Activated CD8-positive, alpha-beta memory T cell treated with anti-CD3 and anti-CD28 coated beads, Interleukin-2, amount 50 U/mL, for 24 hours (primary cell): ENCODE data around the gene PIK3C3.

ENCODE experiments used
- DNase-seq: peaks from one replicate; pipeline ENCODE4 v3.0.0-alpha.2; 2020; ENCODE audit errors: extremely low read depth

PIK3C3 gene

GRCh38 chr18:41954827-41955613 is at the start of gene PIK3C3:
PIK3C3 (plus strand) TSS chr18:41955234; CDS start chr18:41955292, 58 bp downstream.
- DNase-seq, result peak; percentile 95

- DNase-seq, result no peak
Observed at GRCh38 chr18:41905786-41906527, 49.1 kb upstream of the PIK3C3 start.

GRCh38 chr18:41906528-41907146 is 48.4 kb upstream of the PIK3C3 start:
- no peak for DNase-seq

- no peak for DNase-seq
Observed at GRCh38 chr18:41917181-41917580, 37.9 kb upstream of the PIK3C3 start.

DNA sequence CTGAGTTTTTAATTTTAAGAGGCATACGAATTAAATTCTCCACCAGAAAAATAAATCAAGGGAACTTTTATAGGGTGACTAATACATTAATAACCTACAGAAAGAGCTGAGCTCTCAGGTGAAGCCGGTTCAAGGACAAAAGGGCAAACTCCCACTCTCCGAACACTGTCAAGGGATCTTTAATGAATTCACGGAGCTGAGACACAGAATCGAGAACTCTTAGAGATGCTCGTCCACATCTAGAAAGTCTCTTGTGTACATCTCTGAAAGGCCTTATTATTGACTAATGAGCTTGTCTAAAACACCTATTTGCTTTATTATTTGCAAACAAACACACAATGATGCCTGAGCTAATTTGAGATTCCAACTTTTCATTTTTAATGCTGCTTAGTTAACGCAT is 33.3 kb upstream of the PIK3C3 start:
- DNase-seq, result no peak

DNA sequence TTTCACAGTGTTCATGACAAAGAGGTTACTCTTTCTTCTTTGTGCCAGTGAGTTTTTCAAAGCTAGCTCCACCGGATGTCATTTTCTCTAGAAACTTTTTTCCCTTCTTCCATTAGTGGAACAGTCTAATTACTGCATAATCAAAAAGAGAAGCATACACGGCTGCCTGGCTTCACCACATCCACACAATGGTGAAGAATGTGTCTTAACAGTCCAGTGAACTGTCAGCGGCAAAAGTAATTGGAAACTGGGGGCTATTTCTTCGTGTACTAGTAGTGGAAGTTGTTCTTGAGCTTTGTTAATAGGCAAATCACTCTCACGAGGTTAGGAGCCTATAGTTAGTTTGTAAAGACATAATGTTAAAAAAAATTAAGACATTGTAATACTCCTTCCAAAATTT is 32.9 kb upstream of the PIK3C3 start:
- no peak for DNase-seq

DNA sequence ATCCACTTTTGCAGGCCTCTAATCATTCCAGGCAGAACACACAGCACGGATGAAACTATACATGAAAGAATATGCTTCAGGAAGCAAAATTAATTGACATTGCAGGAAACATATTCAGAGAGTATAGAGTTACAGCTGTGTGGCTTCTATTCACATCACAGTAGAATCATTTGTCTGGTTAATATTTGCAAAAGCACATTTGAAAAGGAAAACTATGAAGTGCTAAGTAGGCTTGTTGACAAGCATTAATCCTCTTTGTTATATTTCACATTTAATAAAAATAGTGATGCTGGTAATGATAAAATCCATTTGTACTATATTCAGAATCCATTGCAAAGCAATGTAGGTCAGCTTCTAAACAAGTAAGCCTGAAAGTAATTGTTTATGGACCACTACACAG is 32.2 kb upstream of the PIK3C3 start:
- DNase-seq, result no peak

DNA sequence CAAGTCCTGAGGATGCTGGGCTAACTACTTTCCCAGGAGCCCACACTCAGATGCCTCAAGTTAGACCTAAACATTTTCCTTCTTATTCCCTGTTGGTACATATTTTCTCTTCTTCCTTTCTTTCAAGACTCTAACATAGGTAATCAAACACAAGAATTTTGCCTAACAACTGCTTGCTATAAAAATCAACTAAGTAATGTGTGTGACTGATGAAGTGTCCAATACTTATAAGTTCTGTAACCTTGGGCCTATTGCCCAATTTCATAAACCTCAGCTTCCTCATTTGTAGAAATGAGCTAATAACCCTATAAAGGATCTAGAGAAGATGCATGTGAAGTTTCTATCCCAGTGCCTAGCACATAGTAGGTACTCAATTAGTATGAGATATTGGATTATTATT is 31.6 kb upstream of the PIK3C3 start:
- DNase-seq, result no peak

DNA sequence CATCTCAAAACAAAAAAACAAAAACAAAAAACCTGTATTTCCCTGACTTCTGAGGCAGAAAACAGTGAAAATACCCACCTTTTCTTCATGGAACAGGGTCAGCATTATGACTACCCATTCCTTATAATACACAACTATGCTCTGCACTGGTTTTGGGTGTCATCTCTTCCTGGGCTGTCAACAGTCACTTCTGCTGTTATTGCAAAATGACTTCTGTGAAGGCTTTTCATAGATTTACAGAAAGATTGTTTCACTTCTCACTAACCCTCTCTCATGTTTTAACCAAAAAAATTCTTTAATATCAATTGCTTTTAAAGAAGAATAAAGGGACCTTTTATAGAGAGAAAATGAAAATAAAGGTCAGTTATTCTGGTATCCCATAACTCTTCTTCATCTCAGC is 26.5 kb upstream of the PIK3C3 start:
- no peak for DNase-seq

DNA sequence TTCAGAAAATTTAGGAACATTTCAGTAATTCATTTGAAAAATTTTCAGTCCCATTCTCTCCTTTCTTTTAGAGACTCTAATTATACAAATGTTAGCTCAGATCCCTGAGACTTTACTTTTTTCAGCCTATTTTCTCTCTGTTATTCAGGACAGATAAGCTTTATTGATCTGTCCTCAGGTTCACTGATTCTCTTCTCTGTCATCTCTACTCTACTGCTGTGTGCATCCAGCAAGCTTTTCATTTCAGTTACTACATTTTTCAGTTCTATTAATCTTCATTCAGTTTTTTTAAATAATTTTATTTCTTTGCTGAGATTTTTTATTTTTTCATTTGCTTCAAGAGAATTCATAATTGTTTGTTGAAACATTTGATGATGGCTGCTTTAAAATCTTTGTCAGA is 22.1 kb upstream of the PIK3C3 start:
- no peak for DNase-seq

DNA sequence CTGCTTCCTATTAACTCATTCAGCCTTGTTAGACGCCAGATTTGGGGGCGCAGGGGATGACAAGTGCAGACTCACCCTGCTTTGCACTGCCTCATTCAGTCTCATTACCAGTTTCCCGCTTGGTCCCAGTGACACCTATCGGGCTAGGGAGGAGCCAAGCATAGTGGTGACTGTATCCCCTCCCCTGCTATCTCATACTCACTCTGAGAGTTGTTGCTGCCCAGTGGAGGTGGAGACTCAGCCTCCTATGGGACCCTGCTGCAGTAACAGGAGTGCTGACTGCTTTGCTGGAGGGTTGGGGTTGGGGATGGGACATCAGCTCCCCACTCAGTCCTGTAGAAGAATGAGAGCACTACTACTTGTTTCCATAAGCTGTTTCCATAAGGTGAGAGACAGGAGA is 21.3 kb upstream of the PIK3C3 start:
- no peak for DNase-seq

GRCh38 chr18:41936471-41937134 is 18.4 kb upstream of the PIK3C3 start:
- no peak for DNase-seq

GRCh38 chr18:41938445-41938844 is 16.6 kb upstream of the PIK3C3 start:
- no peak for DNase-seq

GRCh38 chr18:41939326-41939725 is 15.7 kb upstream of the PIK3C3 start:
- no peak for DNase-seq

- no peak for DNase-seq
Observed at GRCh38 chr18:41940506-41941215, 14.4 kb upstream of the PIK3C3 start.

DNA sequence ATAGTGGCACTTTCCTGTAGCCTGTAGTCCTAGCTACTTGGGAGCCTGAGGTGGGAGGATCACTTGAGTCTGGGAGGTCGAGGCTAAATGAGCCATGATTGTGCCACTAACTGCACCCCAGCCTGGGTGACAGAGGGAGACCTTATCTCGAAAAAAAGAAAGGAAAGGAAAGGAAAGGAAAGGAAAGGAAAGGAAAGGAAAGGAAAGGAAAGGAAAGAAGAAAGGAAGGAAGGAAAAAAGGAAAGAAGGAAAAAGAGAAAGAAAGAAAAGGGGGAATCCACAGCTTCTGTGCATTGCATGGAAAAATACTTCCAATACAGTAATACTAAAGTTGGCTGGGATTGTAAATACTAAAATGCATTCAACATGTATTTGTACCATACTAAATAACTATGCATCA is 12.8 kb upstream of the PIK3C3 start:
- no peak for DNase-seq

DNA sequence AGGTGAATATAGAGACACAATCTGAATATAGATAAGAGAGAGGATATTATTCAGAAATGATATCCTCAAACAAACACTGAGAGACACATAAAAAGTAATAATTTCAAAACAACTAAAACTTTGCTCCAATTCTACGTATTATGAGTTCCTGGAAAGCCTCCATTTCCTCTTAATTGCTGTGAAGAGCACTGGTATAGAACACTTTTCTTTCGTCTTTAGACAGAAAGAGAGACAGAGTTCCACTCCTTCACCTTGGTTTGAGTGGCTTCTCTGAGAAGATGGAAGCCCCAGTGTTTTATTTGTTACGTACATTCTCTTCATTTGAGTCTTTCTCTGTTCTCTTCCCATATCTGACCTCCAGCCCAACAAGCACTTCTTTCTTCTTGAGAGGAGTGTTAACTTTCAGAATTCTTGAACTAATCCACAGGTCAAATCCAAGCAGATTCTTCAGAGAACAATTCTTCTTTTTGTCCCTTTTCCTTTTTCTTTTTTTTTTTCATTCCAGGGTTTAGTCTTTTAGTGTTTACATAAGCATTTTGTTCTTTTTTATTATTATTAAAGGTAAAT is 6.4 kb upstream of the PIK3C3 start:
- DNase-seq, result no peak

GRCh38 chr18:41949206-41949920 is 5.7 kb upstream of the PIK3C3 start:
- no peak for DNase-seq

DNA sequence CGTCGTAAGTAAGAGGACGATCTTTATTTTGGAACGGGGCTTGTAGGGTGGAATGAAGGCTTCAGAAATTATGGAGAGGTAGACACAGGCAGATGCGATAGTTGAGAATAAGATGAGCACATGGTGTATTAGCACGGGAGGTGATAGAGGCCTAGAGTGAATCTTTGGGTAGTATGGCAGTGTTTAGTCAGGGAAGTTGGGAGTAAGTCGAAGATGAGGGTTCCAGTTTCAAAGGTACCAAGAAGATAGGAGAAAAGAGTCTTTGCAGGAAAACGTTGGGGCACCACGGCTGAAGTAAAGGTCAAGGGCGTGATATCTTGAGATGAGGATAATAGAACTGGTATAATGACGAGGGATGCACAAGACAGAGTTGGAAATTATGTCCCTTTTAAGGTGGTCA is 654 bp downstream of the PIK3C3 start:
- no peak for DNase-seq

GRCh38 chr18:41959045-41959444 is 4.0 kb downstream of the PIK3C3 start:
- DNase-seq, result no peak
